HepG2 (cell line): Measurements from ENCODE around the gene RRBP1. TPM values are rescaled to one million over a fixed set of nuclear protein-coding genes. Genes with fewer than 3 reads are reported as not detected.

ENCODE experiments used
- ARID5B ChIP-seq: IDR thresholded peaks from 2 replicates; pipeline ENCODE4 v1.4.0; 2020; ENCODE audit warnings: mild to moderate bottlenecking, missing genetic modification reagents
- ATAD3A ChIP-seq: sonication (generic); formaldehyde crosslinking; IDR thresholded peaks from 2 replicates; pipeline ENCODE4 v1.4.0; 2020; ENCODE audit warnings: missing genetic modification reagents
- DDIT3 ChIP-seq: sonication (generic); formaldehyde crosslinking; IDR thresholded peaks from 2 replicates; pipeline ENCODE4 v1.4.0; 2020; ENCODE audit warnings: mild to moderate bottlenecking, missing genetic modification reagents
- HMGXB3 ChIP-seq: sonication (generic); formaldehyde crosslinking; IDR thresholded peaks from 2 replicates; pipeline ENCODE4 v1.4.0; 2020; ENCODE audit warnings: missing genetic modification reagents, borderline replicate concordance
- HNF4G ChIP-seq, 2 experiments: sonication (generic) in 1 of 2; formaldehyde crosslinking in 1 of 2; IDR thresholded peaks; 2 replicates each; pipeline versions ENCODE4 v1.4.0 to v1.6.1; 2011 to 2020; ENCODE audit warnings: borderline replicate concordance in 2 of 2, low read depth in 2 of 2, mild to moderate bottlenecking in 2 of 2, low read length in 1 of 2, missing genetic modification reagents in 1 of 2, moderate library complexity in 1 of 2
- HOXD1 ChIP-seq: sonication (generic); formaldehyde crosslinking; IDR thresholded peaks from 2 replicates; pipeline ENCODE4 v1.5.0; 2020; ENCODE audit warnings: missing genetic modification reagents
- MBNL3 ChIP-seq: fragments of 250-450 bp; sonication (Bioruptor Pico); conservative IDR thresholded peaks from 2 replicates; pipeline ENCODE4 v1.8.0; 2022; ENCODE audit warnings: mild to moderate bottlenecking, inconsistent platforms
- PTBP1 ChIP-seq: fragments of 200-400 bp; formaldehyde crosslinking; IDR thresholded peaks from 2 replicates; pipeline ENCODE4 v1.6.1; 2018; ENCODE audit warnings: low read length, low read depth; ENCODE audit not compliant: poor library complexity, severe bottlenecking
- RARA ChIP-seq: IDR thresholded peaks from 2 replicates; pipeline ENCODE4 v1.6.1; 2016; ENCODE audit warnings: missing genetic modification reagents, missing compliant biosample characterization
- SAFB2 ChIP-seq: sonication (generic); formaldehyde crosslinking; IDR thresholded peaks from 2 replicates; pipeline ENCODE4 v1.5.1; 2020; ENCODE audit warnings: missing genetic modification reagents, low read depth, mild to moderate bottlenecking, borderline replicate concordance
- SP5 ChIP-seq: IDR thresholded peaks from 2 replicates; pipeline ENCODE4 v1.6.1; 2016; ENCODE audit warnings: low read depth, borderline replicate concordance
- ZNF180 ChIP-seq: sonication (generic); formaldehyde crosslinking; IDR thresholded peaks from 2 replicates; pipeline ENCODE4 v1.4.0; 2020; ENCODE audit warnings: low read depth, missing genetic modification reagents, borderline replicate concordance
- ZNF430 ChIP-seq: sonication (generic); formaldehyde crosslinking; IDR thresholded peaks from 2 replicates; pipeline ENCODE4 v1.9.0; 2021; ENCODE audit warnings: mild to moderate bottlenecking, missing genetic modification reagents
- ZNF710 ChIP-seq: sonication (generic); formaldehyde crosslinking; IDR thresholded peaks from 2 replicates; pipeline ENCODE4 v1.5.0; 2020; ENCODE audit warnings: mild to moderate bottlenecking, missing genetic modification reagents, borderline replicate concordance
- ZNF850 ChIP-seq: sonication (generic); formaldehyde crosslinking; conservative IDR thresholded peaks from 2 replicates; pipeline ENCODE4 v1.9.0; 2021; ENCODE audit warnings: mild to moderate bottlenecking, missing genetic modification reagents
- polyA plus RNA-seq, 8 experiments: library from polyadenylated mRNA; depleted of rRNA in 3 of 8; stranded (reverse) in 7 of 8; unstranded in 1 of 8; fragments of >200 nt; fragmentation: Illumina TruSeq in 4 of 8; extraction: Trizol in 4 of 8; gene quantifications; 2 replicates each; pipeline versions ENCODE4 v1.2.1 to v1.2.3, GENCODE V29; 2011 to 2016; ENCODE audit warnings: low read depth in 4 of 8, missing spikeins in 1 of 8, mixed read lengths in 1 of 8; ENCODE audit not compliant: insufficient read depth in 1 of 8
- total RNA-seq, 5 experiments: library from RNA; depleted of rRNA; stranded (reverse); fragments of >200 nt; fragmentation: Illumina TruSeq; extraction: Trizol; gene quantifications; 2 replicates each; pipeline ENCODE4 v1.2.3, GENCODE V29; 2016; ENCODE audit warnings: low read depth in 1 of 5

RRBP1 gene
- total and polyA plus RNA-seq, 2 of the 13 experiments (the other 11 are each of a cell fraction or from before 2014, with no cell fraction given) = 150 to 222 TPM

- TF ChIP-seq ZNF710 (CRISPR knock-in tag) (no peak), MBNL3 (no peak), DDIT3 (CRISPR knock-in tag) (no peak), PTBP1 (no peak), ZNF850 (CRISPR knock-in tag) (no peak), ZNF180 (CRISPR knock-in tag) (no peak; the same call in 1 of the 2 replicates), HOXD1 (CRISPR knock-in tag) (peak; percentile 52; the same call in 1 of the 2 replicates), HMGXB3 (CRISPR knock-in tag) (0 out of 2 replicates have a peak, but pooled peaks have one; percentile 11), ZNF430 (CRISPR knock-in tag) (no peak), SAFB2 (peak; percentile 55; the same call in 1 of the 2 replicates), SP5 (CRISPR knock-in tag) (no peak), HNF4G (IDR thresholded peaks at IDR 0.05; ENCODE audit: borderline replicate concordance, low read depth, low read length) (0 out of 2 replicates have a peak, but pooled peaks have one; percentile 14), HNF4G (CRISPR knock-in tag; IDR thresholded peaks at IDR 0.05; ENCODE audit: borderline replicate concordance, low read depth) (0 out of 2 replicates have a peak, but pooled peaks have one; percentile 32), ARID5B (peak; percentile 63), RARA (CRISPR knock-in tag) (peak; percentile 63), ATAD3A (CRISPR knock-in tag) (no peak)
Observed at GRCh38 chr20:17646209-17646960, 35.7 kb downstream of the RRBP1 start (continued).
